Measurements from ENCODE around the gene DPP4. TPM values are rescaled to one million over a fixed set of nuclear protein-coding genes. Genes with fewer than 3 reads are reported as not detected.
"Not testable (repeated sequence)": the region's sequence is repeated elsewhere in the genome, so short reads cannot be mapped to it uniquely, and the experiment has no call there.

DPP4 gene
- total RNA-seq, 1 donor from 2014 or later = 0.59 TPM

DNA sequence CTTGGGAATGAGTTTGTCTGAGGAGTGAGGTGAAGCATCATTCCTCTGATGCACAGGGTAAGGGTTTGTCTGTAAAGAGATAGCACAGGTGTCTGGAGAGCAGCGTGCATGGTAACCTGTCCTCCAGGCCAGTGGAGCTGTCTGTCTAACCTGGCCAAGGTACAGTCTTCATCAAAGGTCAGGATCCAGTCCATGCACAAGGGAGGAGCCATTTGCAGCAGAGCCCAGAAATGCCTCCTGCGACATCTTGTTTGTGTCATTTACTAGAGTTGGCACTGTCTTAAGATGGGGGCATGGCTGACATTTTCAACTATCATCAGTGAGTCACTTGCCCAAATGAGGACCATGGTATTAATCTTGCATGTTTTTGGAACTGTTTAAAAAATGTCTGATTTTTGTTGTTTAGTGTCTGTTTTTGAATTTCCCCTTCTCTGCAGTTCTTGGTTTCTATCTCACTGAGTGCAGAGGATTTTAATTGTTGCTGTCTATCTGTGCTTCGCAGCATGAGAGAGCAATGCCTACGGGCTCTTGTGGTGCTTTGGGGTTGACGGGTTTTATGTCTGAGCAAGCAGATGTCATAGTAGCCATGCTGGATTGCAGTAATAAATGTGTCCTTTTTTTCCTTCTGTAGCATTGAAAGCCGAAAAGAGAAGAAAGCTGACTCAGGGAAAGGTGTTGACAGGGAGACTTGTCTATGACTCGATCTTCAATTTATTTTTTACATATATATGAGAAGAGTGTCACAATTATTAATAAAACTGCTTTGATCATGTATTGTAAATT is 91.3 kb downstream of the DPP4 start:
- Mint-ChIP-seq H3K9me3 (ENCODE audit: unreplicated experiment) (no peaks in the 10 kb centered on the region), H3K27me3 (ENCODE audit: unreplicated experiment) (peaks cover 3% of the 10 kb centered on the region), H3K4me1 (ENCODE audit: unreplicated experiment) (no peaks in the 10 kb centered on the region), H3K36me3 (ENCODE audit: low read depth, unreplicated experiment) (no peaks in the 10 kb centered on the region), H3K4me3 (ENCODE audit: unreplicated experiment) (no peak overlapping the region), H3K27ac (ENCODE audit: unreplicated experiment) (no peak overlapping the region)
- DNase-seq (ENCODE audit: low spot score) = no peak
- no peak for TF ChIP-seq CTCF (IDR thresholded peaks at IDR 0.05; ENCODE audit: unreplicated experiment)

DNA sequence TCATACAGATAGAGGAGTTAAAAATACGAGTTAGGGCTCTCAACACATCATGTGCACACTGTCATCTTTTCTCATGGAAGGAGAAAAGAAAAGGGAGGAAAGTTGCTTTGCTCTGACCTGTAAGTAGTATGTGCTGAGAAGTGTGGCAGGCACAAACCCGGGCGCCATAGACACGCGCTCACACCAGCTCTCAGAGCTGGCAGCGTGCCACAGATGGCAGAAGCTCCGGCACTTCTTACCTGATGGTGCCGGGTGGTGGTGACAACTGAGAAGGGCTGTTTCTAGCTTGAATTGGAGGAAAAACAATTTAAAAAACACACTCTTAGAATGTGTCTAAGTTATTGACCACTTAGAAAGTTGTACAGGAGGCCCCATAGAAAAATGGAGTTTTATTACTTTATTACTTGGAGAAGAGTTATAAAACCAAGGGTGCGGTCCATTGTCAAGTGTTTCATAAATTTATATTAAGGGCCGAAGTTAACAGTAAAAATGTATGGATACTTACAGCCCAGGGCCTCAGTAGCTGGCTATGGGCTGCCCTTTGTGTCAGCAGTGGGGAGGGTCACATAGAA is 92.2 kb downstream of the DPP4 start:
- Mint-ChIP-seq H3K4me3 (ENCODE audit: unreplicated experiment) (no peak overlapping the region), H3K4me1 (ENCODE audit: unreplicated experiment) (no peaks in the 10 kb centered on the region), H3K9me3 (ENCODE audit: unreplicated experiment) (no peaks in the 10 kb centered on the region), H3K27me3 (ENCODE audit: unreplicated experiment) (peaks cover 2% of the 10 kb centered on the region), H3K27ac (ENCODE audit: unreplicated experiment) (no peak overlapping the region), H3K36me3 (ENCODE audit: low read depth, unreplicated experiment) (no peaks in the 10 kb centered on the region)
- DNase-seq (ENCODE audit: low spot score) = no peak
- no peak for TF ChIP-seq CTCF (IDR thresholded peaks at IDR 0.05; ENCODE audit: unreplicated experiment)

DNA sequence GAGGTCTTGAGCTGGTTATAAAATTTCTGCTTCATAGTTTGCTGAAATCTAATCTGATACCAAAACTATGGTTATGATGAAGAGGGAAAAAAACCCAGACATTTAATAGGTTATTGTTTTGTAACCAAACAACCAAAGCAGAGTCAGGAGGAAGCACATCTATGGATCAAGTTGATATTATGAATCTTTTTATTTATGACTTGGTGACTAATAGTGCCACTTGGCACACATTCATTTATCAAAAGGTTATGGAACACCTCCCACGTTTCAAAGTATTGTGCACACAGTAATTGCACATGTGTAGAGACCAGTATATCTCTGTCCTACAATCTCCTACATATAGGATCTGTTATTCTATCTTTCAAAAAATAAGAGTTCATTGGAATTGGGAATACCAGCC is 93.0 kb downstream of the DPP4 start:
- Mint-ChIP-seq H3K27ac (ENCODE audit: unreplicated experiment) (no peak overlapping the region), H3K27me3 (ENCODE audit: unreplicated experiment) (peaks cover 2% of the 10 kb centered on the region), H3K4me1 (ENCODE audit: unreplicated experiment) (no peaks in the 10 kb centered on the region), H3K36me3 (ENCODE audit: low read depth, unreplicated experiment) (no peaks in the 10 kb centered on the region), H3K4me3 (ENCODE audit: unreplicated experiment) (no peak overlapping the region), H3K9me3 (ENCODE audit: unreplicated experiment) (no peaks in the 10 kb centered on the region)
- no peak for DNase-seq (ENCODE audit: low spot score)
- no peak for TF ChIP-seq CTCF (IDR thresholded peaks at IDR 0.05; ENCODE audit: unreplicated experiment)

DNA sequence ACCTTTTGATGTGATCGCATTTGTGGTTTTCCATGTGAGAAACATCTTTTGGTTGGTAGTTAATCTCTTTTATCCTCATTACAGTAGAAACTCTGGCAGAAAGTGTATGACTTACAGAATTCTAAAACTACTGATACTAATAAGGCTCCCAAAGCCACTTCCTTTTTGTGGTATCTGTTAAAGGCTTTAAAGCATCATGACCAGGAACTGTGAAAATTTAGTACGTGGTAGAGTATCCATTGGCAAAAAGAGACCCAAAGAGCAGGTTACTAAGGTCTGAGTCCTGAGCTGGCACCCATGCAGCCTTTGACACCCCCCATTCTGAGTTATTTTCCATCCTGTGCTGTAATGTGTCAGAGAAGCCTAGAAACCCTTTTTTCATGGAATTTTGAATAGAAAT is 94.5 kb downstream of the DPP4 start:
- Mint-ChIP-seq H3K9me3 (ENCODE audit: unreplicated experiment) (no peaks in the 10 kb centered on the region), H3K27ac (ENCODE audit: unreplicated experiment) (no peak overlapping the region), H3K4me1 (ENCODE audit: unreplicated experiment) (no peaks in the 10 kb centered on the region), H3K4me3 (ENCODE audit: unreplicated experiment) (no peak overlapping the region), H3K27me3 (ENCODE audit: unreplicated experiment) (peaks cover 2% of the 10 kb centered on the region), H3K36me3 (ENCODE audit: low read depth, unreplicated experiment) (no peaks in the 10 kb centered on the region)
- no peak for DNase-seq (ENCODE audit: low spot score)
- no peak for TF ChIP-seq CTCF (IDR thresholded peaks at IDR 0.05; ENCODE audit: unreplicated experiment)

GRCh38 chr2:161977926-161978325 is 96.1 kb downstream of the DPP4 start:
- H3K4me3 Mint-ChIP-seq (ENCODE audit: unreplicated experiment); DNase-seq (ENCODE audit: low spot score); H3K27me3 Mint-ChIP-seq (ENCODE audit: unreplicated experiment); H3K27ac Mint-ChIP-seq (ENCODE audit: unreplicated experiment); H3K4me1 Mint-ChIP-seq (ENCODE audit: unreplicated experiment); H3K9me3 Mint-ChIP-seq (ENCODE audit: unreplicated experiment); H3K36me3 Mint-ChIP-seq (ENCODE audit: low read depth, unreplicated experiment): not testable (repeated sequence)

Measured in endothelial cell (in vitro differentiated cells).